Ovary (tissue), 9 donors: ENCODE results near the gene PPHLN1. TPM values are rescaled to one million over a fixed set of nuclear protein-coding genes. Genes with fewer than 3 reads are reported as not detected.

Experiments used
- DNase-seq, 5 donors: peaks; one replicate each; pipeline ENCODE4 v3.0.0-alpha.2; 2019 to 2020
- H3K27ac ChIP-seq, 2 donors: fragments of 200-600 bp; one replicate each; pipeline versions ENCODE4 v1.5.1 to v1.8.0; 2019 to 2022
- H3K27me3 ChIP-seq: fragments of 200-600 bp; one replicate; pipeline ENCODE4 v1.8.0; 2022
- H3K36me3 ChIP-seq: fragments of 200-600 bp; sonication (generic); one replicate; pipeline ENCODE4 v1.5.1; 2019
- H3K4me1 ChIP-seq: one replicate; pipeline ENCODE4 v1.8.1; 2013; ENCODE audit warnings: mild to moderate bottlenecking, moderate library complexity; ENCODE audit not compliant: insufficient read depth
- H3K4me3 ChIP-seq: fragments of 200-600 bp; sonication (generic); one replicate; pipeline ENCODE4 v1.5.1; 2017
- H3K9me3 ChIP-seq, 2 donors: fragments of 200-600 bp in 1 of 2; sonication (generic) in 1 of 2; one replicate each; pipeline versions ENCODE4 v1.5.1 to v1.8.1; 2013 to 2019; ENCODE audit warnings: mild to moderate bottlenecking in 1 of 2, moderate library complexity in 1 of 2
- EP300 ChIP-seq: sonication (generic); formaldehyde crosslinking; IDR thresholded peaks from one replicate; pipeline ENCODE4 v1.6.1; 2017; ENCODE audit warnings: antibody characterized with exemption
- POLR2A ChIP-seq: fragments of 450-650 bp; IDR thresholded peaks from one replicate; pipeline ENCODE4 v1.6.1; 2017; ENCODE audit warnings: antibody characterized with exemption, mild to moderate bottlenecking, moderate library complexity
- WGBS, 3 donors: extraction: QIAGEN DNeasy Blood & Tissue Kit in 1 of 3; methylation state at CpG; one replicate each; pipeline versions ENCODE4 v1.1.5 to v1.1.7; 2013 to 2017; 5-methylcytosine and 5-hydroxymethylcytosine counted together
- intact Hi-C, 4 donors: fragments of 100-400 bp; cut with DNase I; formaldehyde crosslinking; loops; one replicate each; pipeline versions ENCODE4 v1.11.0 to v1.15.1; 2022 to 2023
- polyA plus RNA-seq, 2 donors: library from polyadenylated mRNA; stranded (reverse); fragments of 200-250 nt in 1 of 2; fragments of 350-450 nt in 1 of 2; fragmentation: Illumina TruSeq in 1 of 2; extraction: RNeasy Lipid Tissue Mini Kit (QIAGEN cat#74804) in 1 of 2; gene quantifications; one replicate each; pipeline ENCODE4 v1.2.3, GENCODE V29; 2013 to 2014
- total RNA-seq, 7 donors: library from RNA; depleted of rRNA in 2 of 7; stranded (reverse); fragments of >200 nt in 2 of 7; fragmentation: NEBNext Ultra II Directional in 3 of 7; extraction: Animal tissue kit (Norgen Biotek cat#: 25700) in 3 of 7; gene quantifications; one replicate each; pipeline versions ENCODE4 v1.1.0 to v1.2.4, GENCODE V29; 2016 to 2023
- TF ChIP-seq, protein P1 (sequence below), 3 donors: fragments of 450-650 bp in 2 of 3; fragments of 200-600 bp in 1 of 3; IDR thresholded peaks; one replicate each; pipeline versions ENCODE4 v1.5.1 to v1.8.0; 2016 to 2022; ENCODE audit warnings: antibody characterized with exemption in 3 of 3, mild to moderate bottlenecking in 1 of 3
- donor health status: DM: no; HTN: no; CAD: no; lungs with moderate emphysema.
- donor health status: DM: no; HTN: no; CAD: no.
- donor health status: Bipolar disorder and iron deficiency.
- donor health status: DM: yes; HTN: yes; CAD: no.
- donor health status: DM: no; HTN: no; CAD: no.
- donor health status: DM: yes; HTN: yes; CAD: no.

Gene PPHLN1
- total and polyA plus RNA-seq, 9 donors = 35.6 to 68.9 (median 53.8) TPM

DNA sequence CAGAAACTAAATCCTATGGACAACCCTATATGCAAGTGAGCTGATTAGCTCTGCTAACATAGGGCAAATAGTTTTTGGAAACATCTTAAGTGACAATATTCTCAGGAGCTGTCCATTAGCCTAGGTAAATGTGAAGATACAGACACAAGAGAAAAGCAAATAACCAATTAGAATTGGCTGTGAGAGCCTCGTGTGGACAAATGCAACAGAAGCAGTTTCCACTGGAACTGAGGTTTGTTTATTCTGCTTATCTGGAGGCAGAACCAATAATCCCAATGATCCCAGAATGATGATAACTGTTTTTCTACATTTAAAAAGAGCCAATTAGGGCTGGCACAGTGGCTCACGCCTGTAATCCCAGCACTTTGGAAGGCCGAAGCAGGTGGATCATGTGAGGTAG lies 44.7 kb upstream of the PPHLN1 start:
- no peak for DNase-seq
- no peaks in the 10 kb centered on the region for H3K9me3 ChIP-seq
- intact Hi-C loops = no loop called here
- WGBS, 3 donors = 62 to 70% (median 65%) methylated on average over 3 of the region's 3 CpGs
- no peak overlapping the region for H3K4me3 ChIP-seq
- H3K36me3 ChIP-seq = no peaks in the 10 kb centered on the region
- no peak overlapping the region for H3K27ac ChIP-seq
- no peak for TF ChIP-seq EP300
- TF ChIP-seq POLR2A = no peak
- TF ChIP-seq, protein P1, sequence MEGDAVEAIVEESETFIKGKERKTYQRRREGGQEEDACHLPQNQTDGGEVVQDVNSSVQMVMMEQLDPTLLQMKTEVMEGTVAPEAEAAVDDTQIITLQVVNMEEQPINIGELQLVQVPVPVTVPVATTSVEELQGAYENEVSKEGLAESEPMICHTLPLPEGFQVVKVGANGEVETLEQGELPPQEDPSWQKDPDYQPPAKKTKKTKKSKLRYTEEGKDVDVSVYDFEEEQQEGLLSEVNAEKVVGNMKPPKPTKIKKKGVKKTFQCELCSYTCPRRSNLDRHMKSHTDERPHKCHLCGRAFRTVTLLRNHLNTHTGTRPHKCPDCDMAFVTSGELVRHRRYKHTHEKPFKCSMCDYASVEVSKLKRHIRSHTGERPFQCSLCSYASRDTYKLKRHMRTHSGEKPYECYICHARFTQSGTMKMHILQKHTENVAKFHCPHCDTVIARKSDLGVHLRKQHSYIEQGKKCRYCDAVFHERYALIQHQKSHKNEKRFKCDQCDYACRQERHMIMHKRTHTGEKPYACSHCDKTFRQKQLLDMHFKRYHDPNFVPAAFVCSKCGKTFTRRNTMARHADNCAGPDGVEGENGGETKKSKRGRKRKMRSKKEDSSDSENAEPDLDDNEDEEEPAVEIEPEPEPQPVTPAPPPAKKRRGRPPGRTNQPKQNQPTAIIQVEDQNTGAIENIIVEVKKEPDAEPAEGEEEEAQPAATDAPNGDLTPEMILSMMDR (IDR thresholded peaks at IDR 0.05) = no peak
- H3K27me3 ChIP-seq = no peaks in the 10 kb centered on the region
- peaks cover 2% of the 10 kb centered on the region for H3K4me1 ChIP-seq

- Histone ChIP-seq H3K27ac (no peak overlapping the region), H3K36me3 (no peaks in the 10 kb centered on the region), H3K27me3 (no peaks in the 10 kb centered on the region), H3K4me3 (no peak overlapping the region), H3K4me1 (peaks cover 2% of the 10 kb centered on the region), H3K9me3 (no peaks in the 10 kb centered on the region)
- no peak for DNase-seq
- WGBS, 3 donors = 75 to 78% (median 76%) methylated on average over 3 of the region's 3 CpGs
- TF ChIP-seq EP300 = no peak
- TF ChIP-seq, protein P1 (IDR thresholded peaks at IDR 0.05) = no peak
- no peak for TF ChIP-seq POLR2A
- intact Hi-C loops = no loop called here
Measured at GRCh38 chr12:42281844-42282243, 44.1 kb upstream of the PPHLN1 start.

DNA sequence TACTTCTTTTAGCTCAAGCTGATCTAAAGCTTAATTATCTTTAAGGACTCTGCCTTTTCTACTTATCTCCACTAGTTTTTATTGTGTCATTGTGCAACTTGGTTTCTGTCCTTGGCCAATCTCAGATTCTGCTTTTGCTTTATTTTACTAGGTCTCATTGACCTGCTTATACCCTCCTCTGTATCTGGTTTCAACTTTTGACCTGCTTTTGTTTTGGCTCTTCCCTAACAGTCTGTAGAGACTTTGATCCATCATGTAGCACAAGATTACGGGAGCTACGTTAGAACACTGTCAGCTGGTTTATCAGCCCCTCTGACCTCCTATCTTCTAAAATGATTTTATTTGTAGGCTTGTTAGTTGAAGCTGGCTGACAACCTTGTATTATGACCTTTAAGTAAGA lies 43.7 kb upstream of the PPHLN1 start:
- WGBS, 3 donors = 15 to 31% (median 19%) methylated on average over 2 of the region's 2 CpGs
- TF ChIP-seq POLR2A (no peak), EP300 (no peak)
- TF ChIP-seq, protein P1 (IDR thresholded peaks at IDR 0.05) = no peak
- H3K27ac ChIP-seq = no peak overlapping the region
- H3K4me1 ChIP-seq = peaks cover 2% of the 10 kb centered on the region
- H3K4me3 ChIP-seq = no peak overlapping the region
- no peak for DNase-seq
- no peaks in the 10 kb centered on the region for H3K27me3 ChIP-seq
- H3K9me3 ChIP-seq = no peaks in the 10 kb centered on the region
- intact Hi-C loops = no loop called here
- H3K36me3 ChIP-seq = no peaks in the 10 kb centered on the region

GRCh38 chr12:42283739-42284138 lies 42.2 kb upstream of the PPHLN1 start:
- H3K36me3 ChIP-seq = no peaks in the 10 kb centered on the region
- intact Hi-C loops = no loop called here
- no peaks in the 10 kb centered on the region for H3K9me3 ChIP-seq
- H3K4me3 ChIP-seq = no peak overlapping the region
- TF ChIP-seq EP300 (no peak), POLR2A (no peak)
- TF ChIP-seq, protein P1 (IDR thresholded peaks at IDR 0.05) = no peak
- H3K27ac ChIP-seq = no peak overlapping the region
- H3K4me1 ChIP-seq = peaks cover 2% of the 10 kb centered on the region
- no peak for DNase-seq
- H3K27me3 ChIP-seq = no peaks in the 10 kb centered on the region

DNA sequence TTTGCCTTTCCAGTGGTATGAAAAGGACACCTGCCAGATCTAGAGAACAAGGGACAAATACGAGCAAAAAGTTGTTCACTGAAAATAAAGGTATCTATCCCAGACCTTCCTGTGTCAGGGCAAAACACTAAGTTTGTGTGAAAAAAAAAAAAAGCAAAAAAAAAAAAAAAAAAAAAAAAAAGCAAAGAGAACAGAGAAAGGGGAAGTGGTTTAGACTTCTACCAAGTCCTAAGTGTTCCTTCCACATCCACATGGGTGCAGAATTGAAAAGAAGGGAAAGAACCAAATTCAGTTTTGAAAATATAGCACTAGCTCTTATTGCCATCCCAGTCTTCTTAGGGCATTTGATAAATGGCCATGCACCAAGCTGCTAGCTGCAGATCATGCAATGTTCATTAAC lies 41.8 kb upstream of the PPHLN1 start:
- DNase-seq = no peak
- H3K4me3 ChIP-seq = no peak overlapping the region
- no peak overlapping the region for H3K27ac ChIP-seq
- TF ChIP-seq POLR2A = no peak
- TF ChIP-seq, protein P1 (IDR thresholded peaks at IDR 0.05) = no peak
- TF ChIP-seq EP300 = no peak
- H3K27me3 ChIP-seq = no peaks in the 10 kb centered on the region
- no peaks in the 10 kb centered on the region for H3K9me3 ChIP-seq
- intact Hi-C loops = no loop called here
- peaks cover 2% of the 10 kb centered on the region for H3K4me1 ChIP-seq
- 90 to 97% (median 97%) methylated on average over 1 of the region's 1 CpG for WGBS, 3 donors
- no peaks in the 10 kb centered on the region for H3K36me3 ChIP-seq
